K562 (cell line): Measurements from ENCODE around the gene OR7G3. TPM values are rescaled to one million over a fixed set of nuclear protein-coding genes. Genes with fewer than 3 reads are reported as not detected.

Source experiments
- ATF7 ChIP-seq: fragments of 450-650 bp; IDR thresholded peaks from 2 replicates; pipeline ENCODE4 v1.7.1; 2014; ENCODE audit warnings: mild to moderate bottlenecking, moderate library complexity
- CBFB ChIP-seq: sonication (generic); formaldehyde crosslinking; IDR thresholded peaks from 2 replicates; pipeline ENCODE4 v1.4.0; 2020; ENCODE audit warnings: mild to moderate bottlenecking, missing genetic modification reagents
- CHCHD3 ChIP-seq: fragments of 250-450 bp; sonication (Bioruptor Pico); IDR thresholded peaks from 2 replicates; pipeline ENCODE4 v2.1.2; 2022; ENCODE audit warnings: mild to moderate bottlenecking
- CREB3 ChIP-seq: fragments of 450-650 bp; conservative IDR thresholded peaks from 2 replicates; pipeline ENCODE4 v1.6.1; 2016; ENCODE audit warnings: missing genetic modification characterization, low read depth, mild to moderate bottlenecking, missing compliant biosample characterization, moderate library complexity
- DPF2 ChIP-seq: fragments of 450-650 bp; IDR thresholded peaks from 2 replicates; pipeline ENCODE4 v1.6.1; 2016
- HCFC1 ChIP-seq: IDR thresholded peaks from 2 replicates; pipeline ENCODE4 v1.6.1; 2012; ENCODE audit warnings: low read depth, low read length, improper control_type of control experiment
- ID3 ChIP-seq, 2 experiments: fragments of 250-450 bp in 1 of 2; fragments of 450-650 bp in 1 of 2; sonication (Bioruptor Pico) in 1 of 2; IDR thresholded peaks; 2 replicates each; pipeline versions ENCODE4 v1.6.1 to v1.8.0; 2016 to 2021; ENCODE audit warnings: mild to moderate bottlenecking in 2 of 2, moderate library complexity in 2 of 2, missing compliant biosample characterization in 1 of 2, missing genetic modification characterization in 1 of 2
- ILF3 ChIP-seq: fragments of 450-650 bp; IDR thresholded peaks from 2 replicates; pipeline ENCODE4 v1.6.1; 2018; ENCODE audit warnings: antibody characterized with exemption, mild to moderate bottlenecking, moderate library complexity, borderline replicate concordance
- MTF1 ChIP-seq: fragments of 250-450 bp; sonication (Bioruptor Pico); IDR thresholded peaks from 2 replicates; pipeline ENCODE4 v1.9.0; 2021; ENCODE audit warnings: moderate library complexity, mild to moderate bottlenecking, inconsistent platforms, borderline replicate concordance
- MYNN ChIP-seq, 2 experiments: sonication (generic); formaldehyde crosslinking in 1 of 2; IDR thresholded peaks; 2 replicates each; pipeline versions ENCODE4 v1.5.0 to v1.6.1; 2016 to 2020; ENCODE audit warnings: antibody characterized with exemption in 1 of 2, missing genetic modification reagents in 1 of 2
- RBM34 ChIP-seq: fragments of 200-400 bp; formaldehyde crosslinking; IDR thresholded peaks from 2 replicates; pipeline ENCODE4 v1.6.1; 2018; ENCODE audit warnings: low read length, borderline replicate concordance; ENCODE audit not compliant: insufficient read depth
- STAT5B ChIP-seq: fragments of 250-450 bp; sonication (Bioruptor Pico); IDR thresholded peaks from 2 replicates; pipeline ENCODE4 v1.8.0; 2021; ENCODE audit warnings: mild to moderate bottlenecking, inconsistent platforms
- TEAD2 ChIP-seq: fragments of 450-650 bp; IDR thresholded peaks from 2 replicates; pipeline ENCODE4 v1.6.1; 2016; ENCODE audit warnings: missing genetic modification characterization, control low read depth, missing compliant biosample characterization
- ZBTB2 ChIP-seq: fragments of 450-650 bp; IDR thresholded peaks from 2 replicates; pipeline ENCODE4 v1.6.1; 2016; ENCODE audit warnings: antibody characterized with exemption
- ZC3H11A ChIP-seq: IDR thresholded peaks from 2 replicates; pipeline ENCODE4 v1.6.1; 2012; ENCODE audit warnings: low read depth, low read length, improper control_type of control experiment
- ZFP1 ChIP-seq: fragments of 450-650 bp; formaldehyde crosslinking; IDR thresholded peaks from 2 replicates; pipeline ENCODE4 v1.4.0; 2020; ENCODE audit warnings: mild to moderate bottlenecking, mixed read lengths
- ZNF174 ChIP-seq: fragments of 250-450 bp; sonication (Bioruptor Pico); IDR thresholded peaks from 2 replicates; pipeline ENCODE4 v1.4.0; 2020; ENCODE audit warnings: mild to moderate bottlenecking
- ZNF23 ChIP-seq: fragments of 250-450 bp; sonication (Bioruptor Pico); IDR thresholded peaks from 2 replicates; pipeline ENCODE4 v1.4.0; 2020; ENCODE audit warnings: mild to moderate bottlenecking
- ZNF395 ChIP-seq: fragments of 200-800 bp; sonication (Bioruptor generic); IDR thresholded peaks from 2 replicates; pipeline ENCODE4 v1.6.1; 2017; ENCODE audit warnings: missing genetic modification characterization, missing compliant biosample characterization
- ZNF778 ChIP-seq: fragments of 450-650 bp; formaldehyde crosslinking; IDR thresholded peaks from 2 replicates; pipeline ENCODE4 v1.4.0; 2020; ENCODE audit warnings: mild to moderate bottlenecking, moderate library complexity
- polyA plus RNA-seq, 8 experiments: library from polyadenylated mRNA; depleted of rRNA in 4 of 8; stranded (reverse) in 5 of 8; unstranded in 3 of 8; fragments of >200 nt; fragmentation: Nextera tagmentation in 2 of 8; fragmentation: Illumina TruSeq in 1 of 8; extraction: Ambion mirVana in 2 of 8; extraction: Trizol in 1 of 8; gene quantifications; 2 replicates each; pipeline versions ENCODE4 v1.2.1 to v1.2.3, GENCODE V29; 2011 to 2014; ENCODE audit warnings: inconsistent platforms in 1 of 8, missing spikeins in 1 of 8
- total RNA-seq, 7 experiments: library from RNA; depleted of rRNA in 6 of 7; stranded (reverse); fragments of >200 nt in 6 of 7; fragmentation: Illumina TruSeq in 2 of 7; extraction: Trizol in 2 of 7; gene quantifications; 2 replicates each; pipeline versions ENCODE4 v1.2.1 to v1.2.3, GENCODE V29; 2011 to 2021; ENCODE audit warnings: low replicate concordance in 1 of 7
- TF ChIP-seq, protein P1 (sequence below): fragments of 450-650 bp; formaldehyde crosslinking; IDR thresholded peaks from 2 replicates; pipeline ENCODE4 v1.4.0; 2022; ENCODE audit warnings: mild to moderate bottlenecking, moderate library complexity

The OR7G3 gene
- total and polyA plus RNA-seq, 9 of the 15 experiments (the other 6 are each of a cell fraction or from before 2014, with no cell fraction given), result not detected

DNA sequence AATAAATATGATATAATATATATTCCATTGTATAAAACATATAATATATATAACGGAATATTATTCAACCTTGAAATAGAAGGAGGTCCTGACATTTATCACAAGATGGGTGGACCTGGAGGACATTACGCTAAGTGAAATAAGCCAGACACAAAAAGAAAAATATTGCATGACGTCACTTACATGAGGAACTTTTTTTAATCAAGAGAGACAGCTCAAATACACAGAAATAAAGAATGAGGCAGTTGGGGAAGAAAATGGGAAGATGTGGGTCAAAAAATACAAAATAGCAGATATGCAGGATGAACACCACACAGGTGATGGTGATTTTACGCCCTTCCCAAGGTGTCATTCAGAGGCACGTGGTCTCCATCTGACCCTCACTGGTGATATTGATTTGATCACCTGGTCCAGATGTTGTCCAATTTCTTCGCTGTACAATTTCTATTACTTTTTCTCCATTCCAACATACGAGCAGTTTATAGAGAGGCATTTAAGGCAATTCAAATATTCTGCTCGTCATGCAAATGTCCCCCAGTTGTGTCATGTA, 12.9 kb upstream of the OR7G3 start (continued):
- TF ChIP-seq ZNF174 (no peak), CHCHD3 (no peak), ZBTB2 (no peak), DPF2 (0 out of 2 replicates have a peak, but pooled peaks have one; percentile 5), CBFB (CRISPR knock-in tag) (no peak), RBM34 (no peak), ZFP1 (CRISPR knock-in tag) (no peak), ZNF778 (CRISPR knock-in tag) (no peak), ID3 (CRISPR knock-in tag; IDR thresholded peaks at IDR 0.05) (no peak), ID3 (tag; IDR thresholded peaks at IDR 0.05) (no peak), STAT5B (no peak), ATF7 (peak; percentile 39; the same call in 1 of the 2 replicates), HCFC1 (no peak), MTF1 (CRISPR knock-in tag) (no peak), ILF3 (no peak), ZNF23 (CRISPR knock-in tag) (no peak), ZC3H11A (no peak), MYNN (IDR thresholded peaks at IDR 0.05) (no peak), MYNN (CRISPR knock-in tag; IDR thresholded peaks at IDR 0.05) (no peak), CREB3 (no peak), ZNF395 (CRISPR knock-in tag) (0 out of 2 replicates have a peak, but pooled peaks have one; percentile 15), TEAD2 (tag) (no peak)
- TF ChIP-seq, protein P1, sequence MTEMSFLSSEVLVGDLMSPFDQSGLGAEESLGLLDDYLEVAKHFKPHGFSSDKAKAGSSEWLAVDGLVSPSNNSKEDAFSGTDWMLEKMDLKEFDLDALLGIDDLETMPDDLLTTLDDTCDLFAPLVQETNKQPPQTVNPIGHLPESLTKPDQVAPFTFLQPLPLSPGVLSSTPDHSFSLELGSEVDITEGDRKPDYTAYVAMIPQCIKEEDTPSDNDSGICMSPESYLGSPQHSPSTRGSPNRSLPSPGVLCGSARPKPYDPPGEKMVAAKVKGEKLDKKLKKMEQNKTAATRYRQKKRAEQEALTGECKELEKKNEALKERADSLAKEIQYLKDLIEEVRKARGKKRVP (CRISPR knock-in tag), result no peak
